Transverse colon (tissue), 4 donors: ENCODE results near the gene TLE6. TPM values are rescaled to one million over a fixed set of nuclear protein-coding genes. Genes with fewer than 3 reads are reported as not detected.

ENCODE experiments used
- DNase-seq: peaks from one replicate; pipeline ENCODE4 v3.0.0-alpha.2; 2019
- H3K27ac ChIP-seq, 4 donors: fragments of 200-600 bp; sonication (generic); 2 replicates each; pipeline ENCODE4 v1.5.1; 2016 to 2018; ENCODE audit warnings: inconsistent platforms in 4 of 4
- H3K27me3 ChIP-seq: fragments of 200-600 bp; sonication (generic); 2 replicates; pipeline ENCODE4 v1.5.1; 2017; ENCODE audit warnings: inconsistent platforms
- H3K36me3 ChIP-seq, 4 donors: fragments of 200-600 bp; sonication (generic); 2 replicates each; pipeline ENCODE4 v1.5.1; 2017 to 2019; ENCODE audit warnings: inconsistent platforms in 4 of 4
- H3K4me1 ChIP-seq, 4 donors: fragments of 200-600 bp; sonication (generic); 2 replicates each; pipeline ENCODE4 v1.5.1; 2017 to 2020; ENCODE audit warnings: inconsistent platforms in 4 of 4
- H3K4me3 ChIP-seq, 4 donors: fragments of 200-600 bp; sonication (generic); 1 replicate in 1 of 4; 2 replicates in 3 of 4; pipeline versions ENCODE4 v1.5.1 to v1.6.1; 2017 to 2019; ENCODE audit warnings: inconsistent platforms in 4 of 4
- H3K9me3 ChIP-seq, 2 donors: fragments of 200-600 bp; sonication (generic); 2 replicates each; pipeline ENCODE4 v1.5.1; 2017 to 2019; ENCODE audit warnings: inconsistent platforms in 2 of 2
- CTCF ChIP-seq, 5 experiments: fragments of 200-600 bp in 3 of 5; fragments of 450-650 bp in 2 of 5; sonication (generic) in 3 of 5; IDR thresholded peaks; 1 replicate in 2 of 5; 2 replicates in 3 of 5; pipeline ENCODE4 v1.5.1; 2016 to 2017; ENCODE audit warnings: antibody characterized with exemption in 5 of 5, inconsistent platforms in 3 of 5, mild to moderate bottlenecking in 2 of 5, moderate library complexity in 1 of 5
- EP300 ChIP-seq: sonication (generic); formaldehyde crosslinking; IDR thresholded peaks from one replicate; pipeline ENCODE4 v1.6.1; 2017; ENCODE audit warnings: antibody characterized with exemption, low read depth
- POLR2A ChIP-seq: fragments of 450-650 bp; IDR thresholded peaks from one replicate; pipeline ENCODE4 v1.6.1; 2016; ENCODE audit warnings: antibody characterized with exemption, mild to moderate bottlenecking, moderate library complexity
- POLR2AphosphoS5 ChIP-seq, 3 donors: sonication (generic); formaldehyde crosslinking; IDR thresholded peaks; one replicate each; pipeline ENCODE4 v1.6.1; 2016; ENCODE audit warnings: antibody characterized with exemption in 3 of 3
- WGBS, 2 donors: methylation state at CpG; one replicate each; pipeline ENCODE4 v1.1.5; 2018; ENCODE audit warnings: low coverage in 1 of 2; 5-methylcytosine and 5-hydroxymethylcytosine counted together
- in situ Hi-C, 4 donors: fragments of 200-750 bp; cut with MboI; loops; one replicate each; pipeline versions ENCODE4 v1.15.0 to v1.15.1; 2017; ENCODE audit warnings: low sequenced_read_pairs in 3 of 4, low pct_ligation_motif_present in 1 of 4, low pct_unique_long_range_greater_than_20kb in 1 of 4
- intact Hi-C: fragments of 100-400 bp; cut with DNase I; formaldehyde crosslinking; loops from one replicate; pipeline ENCODE4 v1.15.1; 2023; ENCODE audit warnings: low total_unique reads
- total RNA-seq, 4 donors: library from RNA; depleted of rRNA; stranded (reverse); fragments of >200 nt; gene quantifications; one replicate each; pipeline ENCODE4 v1.1.0, GENCODE V29; 2016

The TLE6 gene
- total RNA-seq, 4 donors from 2014 or later, result not detected

- peaks cover 22 to 30% (median 28%) of the 10 kb centered on the region in 4 donors for H3K4me1 ChIP-seq
- intact Hi-C loops, result no loop called here
These were observed 4.5 kb downstream of the TLE6 start for GRCh38 chr19:2981898-2982297.

GRCh38 chr19:2982561-2982960 is 5.2 kb downstream of the TLE6 start:
- Histone ChIP-seq H3K27me3 (peaks cover 16% of the 10 kb centered on the region), H3K4me3 (no peak overlapping the region), H3K4me1 (peaks cover 19 to 25% (median 24%) of the 10 kb centered on the region in 4 donors), H3K9me3 (no peaks in the 10 kb centered on the region), H3K36me3 (no peaks in the 10 kb centered on the region), H3K27ac (peak overlapping the region; percentile 74 to 91 (median 80))
- TF ChIP-seq CTCF (IDR thresholded peaks at IDR 0.05) (no peak), POLR2AphosphoS5 (IDR thresholded peaks at IDR 0.05) (no peak), POLR2A (no peak), EP300 (no peak)
- in situ Hi-C loops, result no loop called here
- no peak for DNase-seq
- WGBS, 2 donors, result 27 to 35% methylated on average over 3 to 8 of the region's 8 CpGs
- intact Hi-C loops, result no loop called here

More at GRCh38 chr19:2981898-2982297, 4.5 kb downstream of the TLE6 start:
- in situ Hi-C loops, result no loop called here
- DNase-seq, result no peak
- Histone ChIP-seq H3K9me3 (no peaks in the 10 kb centered on the region), H3K27ac (no peak overlapping the region), H3K27me3 (peaks cover 16% of the 10 kb centered on the region), H3K36me3 (no peaks in the 10 kb centered on the region), H3K4me3 (no peak overlapping the region)
- WGBS, 2 donors, result 86 to 89% methylated on average over 4 to 5 of the region's 5 CpGs
- TF ChIP-seq EP300, result no peak
- no peak for TF ChIP-seq CTCF (IDR thresholded peaks at IDR 0.05)
- TF ChIP-seq POLR2A, result no peak
- TF ChIP-seq POLR2AphosphoS5 (IDR thresholded peaks at IDR 0.05), result no peak

GRCh38 chr19:2982983-2983350 is 5.6 kb downstream of the TLE6 start:
- peak; percentile 78 for DNase-seq
- Histone ChIP-seq H3K4me1 (peaks cover 15 to 22% (median 20%) of the 10 kb centered on the region in 4 donors), H3K27me3 (peaks cover 16% of the 10 kb centered on the region), H3K4me3 (no peak overlapping the region), H3K36me3 (no peaks in the 10 kb centered on the region), H3K27ac (peak overlapping the region; percentile 74 to 91 (median 80)), H3K9me3 (no peaks in the 10 kb centered on the region)
- WGBS, 2 donors, result 6 to 7% methylated on average over 3 to 10 of the region's 10 CpGs
- intact Hi-C loops, result no loop called here
- in situ Hi-C loops, result no loop called here
- no peak for TF ChIP-seq POLR2A
- no peak for TF ChIP-seq EP300
- TF ChIP-seq POLR2AphosphoS5 (IDR thresholded peaks at IDR 0.05), result peak; percentile 44 to 70 (median 52)

GRCh38 chr19:2983351-2984214 is 6.2 kb downstream of the TLE6 start:
- peaks cover 14 to 19% (median 18%) of the 10 kb centered on the region in 4 donors for H3K4me1 ChIP-seq
- WGBS, 2 donors, result 12 to 14% methylated on average over 11 to 24 of the region's 24 CpGs

GRCh38 chr19:2984215-2984528 is 6.8 kb downstream of the TLE6 start:
- Histone ChIP-seq H3K9me3 (no peaks in the 10 kb centered on the region), H3K36me3 (no peaks in the 10 kb centered on the region), H3K4me1 (peaks cover 14 to 19% (median 18%) of the 10 kb centered on the region in 4 donors), H3K27ac (peak overlapping the region; percentile 74 to 91 (median 80)), H3K27me3 (peaks cover 16% of the 10 kb centered on the region), H3K4me3 (peak overlapping the region in 2 of 4 donors; percentile 25 to 30)
- TF ChIP-seq EP300 (peak; percentile 47), POLR2A (no peak), CTCF (IDR thresholded peaks at IDR 0.05) (no peak), POLR2AphosphoS5 (IDR thresholded peaks at IDR 0.05) (peak in 1 of 3 donors; percentile 9)
- WGBS, 2 donors, result 3% methylated on average over 12 of the region's 14 CpGs; no CpG with 5 or more reads in 1 of the 2 donors
- no peak for DNase-seq
- in situ Hi-C loops, result no loop called here
- intact Hi-C loops, result no loop called here

More at GRCh38 chr19:2983351-2984214, 6.2 kb downstream of the TLE6 start:
- Histone ChIP-seq H3K4me3 (peak overlapping the region in 2 of 4 donors; percentile 25 to 30), H3K27ac (peak overlapping the region; percentile 74 to 91 (median 80)), H3K27me3 (peaks cover 16% of the 10 kb centered on the region), H3K9me3 (no peaks in the 10 kb centered on the region), H3K36me3 (no peaks in the 10 kb centered on the region)
- DNase-seq, result peak; percentile 30
- intact Hi-C loops, result no loop called here
- in situ Hi-C loops, result no loop called here
- no peak for TF ChIP-seq EP300
- TF ChIP-seq POLR2AphosphoS5 (IDR thresholded peaks at IDR 0.05), result peak in 2 of 3 donors; percentile 17 to 33
